AG09309 (cell line): Measurements from ENCODE around the gene NUP50.

Experiments used
- DNase-seq: peaks from one replicate; pipeline ENCODE4 v3.0.0-alpha.2; 2010; ENCODE audit warnings: low read depth
- H3K4me3 ChIP-seq: 2 replicates; pipeline ENCODE4 v1.5.1; 2011; ENCODE audit warnings: mild to moderate bottlenecking, low read depth, low read length, moderate library complexity; ENCODE audit not compliant: control insufficient read depth
- CTCF ChIP-seq: IDR thresholded peaks from 2 replicates; pipeline ENCODE4 v1.5.1; 2011; ENCODE audit warnings: mild to moderate bottlenecking, low read depth, low read length, inconsistent platforms; ENCODE audit not compliant: insufficient read depth, control insufficient read depth; ENCODE audit errors: missing control alignments

NUP50 gene

GRCh38 chr22:45210991-45211390, 47.3 kb downstream of the NUP50 start:
- peak overlapping the region; percentile 49 for H3K4me3 ChIP-seq
- TF ChIP-seq CTCF: no peak
- peak; percentile 82 for DNase-seq

- peak overlapping the region; percentile 49 for H3K4me3 ChIP-seq
- TF ChIP-seq CTCF: no peak
- DNase-seq: no peak
These were observed 47.7 kb downstream of the NUP50 start for GRCh38 chr22:45211435-45211834.

GRCh38 chr22:45211848-45212247, 48.1 kb downstream of the NUP50 start:
- no peak for TF ChIP-seq CTCF
- peak overlapping the region; percentile 49 for H3K4me3 ChIP-seq
- DNase-seq: no peak

GRCh38 chr22:45212306-45212709, 48.6 kb downstream of the NUP50 start:
- peak; percentile 3 for TF ChIP-seq CTCF
- DNase-seq: peak; percentile 74
- peak overlapping the region; percentile 49 for H3K4me3 ChIP-seq

GRCh38 chr22:45212992-45213751, 49.4 kb downstream of the NUP50 start:
- no peak for DNase-seq
- H3K4me3 ChIP-seq: peak overlapping the region; percentile 49
- TF ChIP-seq CTCF: no peak

GRCh38 chr22:45216133-45217003, 52.6 kb downstream of the NUP50 start:
- TF ChIP-seq CTCF: no peak
- H3K4me3 ChIP-seq: no peak overlapping the region
- DNase-seq: no peak
